ENCODE results near the gene REPS2.

DNA sequence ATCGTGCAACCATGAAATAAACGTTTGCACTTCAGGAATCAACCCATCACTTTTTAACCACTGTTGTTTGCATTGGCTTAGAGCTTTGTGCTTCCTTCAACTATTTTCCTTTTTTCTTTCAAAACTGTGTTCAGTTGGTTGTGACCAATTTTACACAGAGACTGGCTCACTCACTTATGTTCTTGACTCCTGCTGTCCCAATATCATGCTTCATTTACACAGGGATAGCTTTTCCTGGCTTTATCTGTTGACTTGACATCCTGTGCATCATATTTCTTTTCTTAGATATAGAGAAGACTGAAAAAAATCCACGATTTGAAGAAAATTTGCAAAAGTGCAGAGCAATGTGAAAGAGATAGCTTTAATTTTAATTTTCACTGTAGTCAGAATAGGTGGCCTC, 38.8 kb downstream of the REPS2 start:
- TF ChIP-seq, protein P1, sequence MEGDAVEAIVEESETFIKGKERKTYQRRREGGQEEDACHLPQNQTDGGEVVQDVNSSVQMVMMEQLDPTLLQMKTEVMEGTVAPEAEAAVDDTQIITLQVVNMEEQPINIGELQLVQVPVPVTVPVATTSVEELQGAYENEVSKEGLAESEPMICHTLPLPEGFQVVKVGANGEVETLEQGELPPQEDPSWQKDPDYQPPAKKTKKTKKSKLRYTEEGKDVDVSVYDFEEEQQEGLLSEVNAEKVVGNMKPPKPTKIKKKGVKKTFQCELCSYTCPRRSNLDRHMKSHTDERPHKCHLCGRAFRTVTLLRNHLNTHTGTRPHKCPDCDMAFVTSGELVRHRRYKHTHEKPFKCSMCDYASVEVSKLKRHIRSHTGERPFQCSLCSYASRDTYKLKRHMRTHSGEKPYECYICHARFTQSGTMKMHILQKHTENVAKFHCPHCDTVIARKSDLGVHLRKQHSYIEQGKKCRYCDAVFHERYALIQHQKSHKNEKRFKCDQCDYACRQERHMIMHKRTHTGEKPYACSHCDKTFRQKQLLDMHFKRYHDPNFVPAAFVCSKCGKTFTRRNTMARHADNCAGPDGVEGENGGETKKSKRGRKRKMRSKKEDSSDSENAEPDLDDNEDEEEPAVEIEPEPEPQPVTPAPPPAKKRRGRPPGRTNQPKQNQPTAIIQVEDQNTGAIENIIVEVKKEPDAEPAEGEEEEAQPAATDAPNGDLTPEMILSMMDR (conservative IDR thresholded peaks at IDR 0.05; ENCODE audit: low read length) = no peak
- TF ChIP-seq EZH2phosphoT487 (IDR thresholded peaks at IDR 0.05; ENCODE audit: borderline replicate concordance, low read depth, low read length) = no peak
